ENCODE measurements around the gene CDK5RAP3. TPM values are rescaled to one million over a fixed set of nuclear protein-coding genes. Genes with fewer than 3 reads are reported as not detected.

CDK5RAP3 gene
- total RNA-seq, 1 donor from 2014 or later: 52.3 TPM

- intact Hi-C loops (cut with DNase I): no loop called here
- Histone ChIP-seq H3K9me3 (no peaks in the 10 kb centered on the region), H3K36me3 (no peaks in the 10 kb centered on the region), H3K27me3 (no peaks in the 10 kb centered on the region), H3K4me1 (no peaks in the 10 kb centered on the region), H3K27ac (no peak within 1 kb of the TSS), H3K4me3 (no peak within 1 kb of the TSS)
- TF ChIP-seq CTCF (IDR thresholded peaks at IDR 0.05): no peak
- DNase-seq (ENCODE audit: low spot score in 2 of 2): no peak
Observed at GRCh38 chr17:47957591-47958490, 13.1 kb upstream of the CDK5RAP3 start, which contains the start of gene PRR15L. PRR15L (minus strand) TSS chr17:47957883; CDS start chr17:47953234, 4,649 bp downstream.

GRCh38 chr17:47959825-47960655 lies 10.9 kb upstream of the CDK5RAP3 start:
- no peaks in the 10 kb centered on the region for H3K36me3 ChIP-seq
- H3K27ac ChIP-seq: no peak overlapping the region
- DNase-seq (ENCODE audit: low spot score in 2 of 2): no peak
- TF ChIP-seq CTCF (IDR thresholded peaks at IDR 0.05): no peak
- no peak overlapping the region for H3K4me3 ChIP-seq
- H3K27me3 ChIP-seq: no peaks in the 10 kb centered on the region
- H3K4me1 ChIP-seq: no peaks in the 10 kb centered on the region
- no peaks in the 10 kb centered on the region for H3K9me3 ChIP-seq
- intact Hi-C loops (cut with DNase I): no loop called here

- Histone ChIP-seq H3K4me3 (no peak overlapping the region), H3K27me3 (no peaks in the 10 kb centered on the region), H3K4me1 (no peaks in the 10 kb centered on the region), H3K9me3 (no peaks in the 10 kb centered on the region), H3K36me3 (no peaks in the 10 kb centered on the region), H3K27ac (no peak overlapping the region)
- no peak for DNase-seq (ENCODE audit: low spot score in 2 of 2)
- intact Hi-C loops (cut with DNase I): no loop called here
- no peak for TF ChIP-seq CTCF (IDR thresholded peaks at IDR 0.05)
Observed at GRCh38 chr17:47961406-47961805, 9.5 kb upstream of the CDK5RAP3 start.

GRCh38 chr17:47962901-47963300 lies 8.0 kb upstream of the CDK5RAP3 start:
- intact Hi-C loops (cut with DNase I): no loop called here
- no peak overlapping the region for H3K4me3 ChIP-seq
- DNase-seq (ENCODE audit: low spot score in 2 of 2): no peak
- no peaks in the 10 kb centered on the region for H3K36me3 ChIP-seq
- H3K4me1 ChIP-seq: no peaks in the 10 kb centered on the region
- no peak overlapping the region for H3K27ac ChIP-seq
- H3K27me3 ChIP-seq: no peaks in the 10 kb centered on the region
- no peaks in the 10 kb centered on the region for H3K9me3 ChIP-seq
- TF ChIP-seq CTCF (IDR thresholded peaks at IDR 0.05): no peak

- intact Hi-C loops (cut with DNase I): no loop called here
- no peak for TF ChIP-seq CTCF (IDR thresholded peaks at IDR 0.05)
- H3K9me3 ChIP-seq: no peaks in the 10 kb centered on the region
- no peaks in the 10 kb centered on the region for H3K4me1 ChIP-seq
- no peak for DNase-seq (ENCODE audit: low spot score in 2 of 2)
- no peaks in the 10 kb centered on the region for H3K36me3 ChIP-seq
- no peaks in the 10 kb centered on the region for H3K27me3 ChIP-seq
- H3K4me3 ChIP-seq: no peak overlapping the region
- no peak overlapping the region for H3K27ac ChIP-seq
Observed at GRCh38 chr17:47964856-47965255, 6.1 kb upstream of the CDK5RAP3 start.

All from ascending aorta (tissue), 2 donors.